Glutamatergic neuron (in vitro differentiated cells): Measurements from ENCODE around the gene ERI3. TPM values are rescaled to one million over a fixed set of nuclear protein-coding genes. Genes with fewer than 3 reads are reported as not detected.

Experiments
- DNase-seq: peaks from one replicate; pipeline ENCODE4 v3.0.0; 2022
- H3K27ac Mint-ChIP-seq: one replicate; pipeline ENCODE4 v1.8.0; 2020; ENCODE audit warnings: mild to moderate bottlenecking, mixed read lengths, inconsistent platforms; ENCODE audit not compliant: unreplicated experiment
- H3K27me3 Mint-ChIP-seq: one replicate; pipeline ENCODE4 v1.8.0; 2020; ENCODE audit warnings: mild to moderate bottlenecking, moderate library complexity, mixed read lengths, inconsistent platforms; ENCODE audit not compliant: unreplicated experiment
- H3K36me3 Mint-ChIP-seq: one replicate; pipeline ENCODE4 v1.8.0; 2020; ENCODE audit warnings: mild to moderate bottlenecking, mixed read lengths, inconsistent platforms; ENCODE audit not compliant: unreplicated experiment
- H3K4me1 Mint-ChIP-seq: one replicate; pipeline ENCODE4 v1.8.0; 2020; ENCODE audit warnings: mild to moderate bottlenecking, low read depth, mixed read lengths, inconsistent platforms; ENCODE audit not compliant: unreplicated experiment
- H3K4me3 Mint-ChIP-seq: one replicate; pipeline ENCODE4 v1.8.0; 2020; ENCODE audit warnings: mild to moderate bottlenecking, mixed read lengths, inconsistent platforms; ENCODE audit not compliant: unreplicated experiment
- H3K9me3 Mint-ChIP-seq: one replicate; pipeline ENCODE4 v1.8.0; 2020; ENCODE audit warnings: mild to moderate bottlenecking, moderate library complexity, mixed read lengths, inconsistent platforms; ENCODE audit not compliant: unreplicated experiment
- CTCF ChIP-seq: fragments of 200-600 bp; sonication (generic); IDR thresholded peaks from one replicate; pipeline ENCODE4 v1.5.0; 2021; ENCODE audit not compliant: partially characterized antibody, unreplicated experiment
- total RNA-seq: library from RNA; stranded (reverse); fragmentation: NEBNext Ultra II Directional; extraction: Animal tissue kit (Norgen Biotek cat#: 25700); gene quantifications from one replicate; pipeline ENCODE4 v1.2.1, GENCODE V29; 2021; ENCODE audit not compliant: unreplicated experiment

The ERI3 gene
- total RNA-seq, 1 donor from 2014 or later: 37.0 TPM

GRCh38 chr1:44326821-44327465 is 28.1 kb downstream of the ERI3 start:
- Mint-ChIP-seq H3K27me3 (peaks cover 4% of the 10 kb centered on the region), H3K36me3 (peaks cover 3% of the 10 kb centered on the region), H3K9me3 (peaks cover 7% of the 10 kb centered on the region), H3K4me3 (no peak overlapping the region), H3K27ac (no peak overlapping the region), H3K4me1 (peaks cover 20% of the 10 kb centered on the region)
- DNase-seq: no peak
- TF ChIP-seq CTCF: no peak

- H3K4me3 Mint-ChIP-seq: no peak overlapping the region
- TF ChIP-seq CTCF: no peak
- H3K27ac Mint-ChIP-seq: no peak overlapping the region
- H3K36me3 Mint-ChIP-seq: peaks cover 3% of the 10 kb centered on the region
- peaks cover 4% of the 10 kb centered on the region for H3K9me3 Mint-ChIP-seq
- no peak for DNase-seq
- H3K27me3 Mint-ChIP-seq: peaks cover 1% of the 10 kb centered on the region
- H3K4me1 Mint-ChIP-seq: peaks cover 17% of the 10 kb centered on the region
These were observed 28.9 kb downstream of the ERI3 start for GRCh38 chr1:44326024-44326701.

GRCh38 chr1:44323947-44324346 is 31.1 kb downstream of the ERI3 start:
- Mint-ChIP-seq H3K27ac (no peak overlapping the region), H3K4me3 (no peak overlapping the region), H3K36me3 (peaks cover 3% of the 10 kb centered on the region), H3K9me3 (peaks cover 3% of the 10 kb centered on the region), H3K27me3 (peaks cover 1% of the 10 kb centered on the region), H3K4me1 (peaks cover 11% of the 10 kb centered on the region)
- no peak for TF ChIP-seq CTCF
- no peak for DNase-seq

- DNase-seq: no peak
- TF ChIP-seq CTCF: no peak
These were observed 32.7 kb downstream of the ERI3 start for GRCh38 chr1:44322367-44322766.

GRCh38 chr1:44321466-44321865 is 33.6 kb downstream of the ERI3 start:
- H3K4me1 Mint-ChIP-seq: no peaks in the 10 kb centered on the region
- no peak overlapping the region for H3K27ac Mint-ChIP-seq
- DNase-seq: no peak
- peaks cover 1% of the 10 kb centered on the region for H3K27me3 Mint-ChIP-seq
- peaks cover 3% of the 10 kb centered on the region for H3K36me3 Mint-ChIP-seq
- no peak for TF ChIP-seq CTCF
- no peak overlapping the region for H3K4me3 Mint-ChIP-seq
- H3K9me3 Mint-ChIP-seq: peaks cover 3% of the 10 kb centered on the region

More at GRCh38 chr1:44322367-44322766, 32.7 kb downstream of the ERI3 start:
- Mint-ChIP-seq H3K4me1 (peaks cover under 1% of the 10 kb centered on the region), H3K27ac (no peak overlapping the region), H3K9me3 (peaks cover 3% of the 10 kb centered on the region), H3K27me3 (peaks cover 1% of the 10 kb centered on the region), H3K36me3 (peaks cover 3% of the 10 kb centered on the region), H3K4me3 (no peak overlapping the region)
